Activated gamma-delta T cell (primary cell): Measurements from ENCODE around the gene AURKB.
"Not testable (repeated sequence)": the region's sequence is repeated elsewhere in the genome, so short reads cannot be mapped to it uniquely, and the experiment has no call there.

Experiments
- DNase-seq: peaks from one replicate; lab custom pipeline; 2025; lab: John Stamatoyannopoulos, UW

AURKB gene

GRCh38 chr17:8225813-8226535, 15.6 kb upstream of the AURKB start:
- DNase-seq: no peak

- DNase-seq: no peak
Measured at GRCh38 chr17:8224891-8225812, 14.8 kb upstream of the AURKB start.

GRCh38 chr17:8223356-8224126, 13.2 kb upstream of the AURKB start:
- DNase-seq: peak; percentile 20

GRCh38 chr17:8222630-8223355, 12.4 kb upstream of the AURKB start:
- DNase-seq: peak; percentile 77

GRCh38 chr17:8222380-8222629, 11.9 kb upstream of the AURKB start:
- DNase-seq: no peak

- peak; percentile 36 for DNase-seq
Measured at GRCh38 chr17:8221663-8222379, 11.4 kb upstream of the AURKB start.

- peak; percentile 45 for DNase-seq
Measured at GRCh38 chr17:8220783-8221662, 10.6 kb upstream of the AURKB start.

GRCh38 chr17:8214000-8214399, 3.6 kb upstream of the AURKB start:
- not testable (repeated sequence) for DNase-seq

- no peak for DNase-seq
Measured at GRCh38 chr17:8212312-8213180, 2.2 kb upstream of the AURKB start.

- no peak for DNase-seq
Measured at GRCh38 chr17:8210761-8211458, 535 bp upstream of the AURKB start.

- no peak for DNase-seq
Measured at GRCh38 chr17:8206536-8206935, 3.8 kb downstream of the AURKB start.

- no peak for DNase-seq
Measured at GRCh38 chr17:8204761-8205555, 5.4 kb downstream of the AURKB start.

- DNase-seq: no peak
Measured at GRCh38 chr17:8192070-8192815, 18.1 kb downstream of the AURKB start.

GRCh38 chr17:8190506-8190905, 19.9 kb downstream of the AURKB start:
- DNase-seq: no peak

GRCh38 chr17:8189711-8190477, 20.5 kb downstream of the AURKB start, which contains the start of gene BORCS6:
BORCS6 (minus strand) TSS chr17:8190180; CDS start chr17:8190140, 40 bp downstream.
- peak; percentile 77 for DNase-seq
